Measurements from ENCODE around the gene IFRD2. TPM values are rescaled to one million over a fixed set of nuclear protein-coding genes. Genes with fewer than 3 reads are reported as not detected.

The IFRD2 gene
- total and polyA plus RNA-seq, 2 of the 13 experiments (the other 11 are each of a cell fraction or from before 2014, with no cell fraction given), result 32.8 to 96.1 TPM

- no peak for TF ChIP-seq KLF13 (CRISPR knock-in tag; IDR thresholded peaks at IDR 0.05)
- TF ChIP-seq ZEB1 (IDR thresholded peaks at IDR 0.05; ENCODE audit: insufficient replicate concordance, low read depth), result no peak
- peak; percentile 76 for TF ChIP-seq GABPB1 (CRISPR knock-in tag; IDR thresholded peaks at IDR 0.05)
- TF ChIP-seq JARID2 (CRISPR knock-in tag; IDR thresholded peaks at IDR 0.05; ENCODE audit: insufficient replicate concordance), result no peak
- no peak for TF ChIP-seq IRF1 (CRISPR knock-in tag; IDR thresholded peaks at IDR 0.05; ENCODE audit: low read depth)
- TF ChIP-seq FOXP4 (CRISPR knock-in tag; IDR thresholded peaks at IDR 0.05), result no peak
- TF ChIP-seq BCL3 (CRISPR knock-in tag; IDR thresholded peaks at IDR 0.05), result 0 out of 2 replicates have a peak, but pooled peaks have one; percentile 33
- no peak for TF ChIP-seq KLF12 (CRISPR knock-in tag; IDR thresholded peaks at IDR 0.05; ENCODE audit: borderline replicate concordance)
- no peak; the same call in 1 of the 2 replicates for TF ChIP-seq GPN1 (CRISPR knock-in tag; IDR thresholded peaks at IDR 0.05; ENCODE audit: borderline replicate concordance)
- no peak for TF ChIP-seq ZNF446 (CRISPR knock-in tag; IDR thresholded peaks at IDR 0.05)
- no peak for TF ChIP-seq ZNF12 (CRISPR knock-in tag; IDR thresholded peaks at IDR 0.05)
- TF ChIP-seq ATAD3A (CRISPR knock-in tag; IDR thresholded peaks at IDR 0.05), result no peak
- TF ChIP-seq ZNF761 (CRISPR knock-in tag; conservative IDR thresholded peaks at IDR 0.05), result no peak
- no peak for TF ChIP-seq ZKSCAN5 (CRISPR knock-in tag; IDR thresholded peaks at IDR 0.05)
- TF ChIP-seq ELK4 (CRISPR knock-in tag; IDR thresholded peaks at IDR 0.05; ENCODE audit: borderline replicate concordance), result no peak
- 0 out of 2 replicates have a peak, but pooled peaks have one; percentile 48 for TF ChIP-seq HBP1 (CRISPR knock-in tag; IDR thresholded peaks at IDR 0.05; ENCODE audit: low read depth)
- no peak for TF ChIP-seq DPF2 (CRISPR knock-in tag; IDR thresholded peaks at IDR 0.05; ENCODE audit: borderline replicate concordance, low read depth)
- no peak for TF ChIP-seq U2AF1 (optimal IDR thresholded peaks at IDR 0.05; ENCODE audit: low read depth, low read length)
- TF ChIP-seq SIX4 (CRISPR knock-in tag; IDR thresholded peaks at IDR 0.05), result peak; percentile 46; the same call in 1 of the 2 replicates
- 0 out of 2 replicates have a peak, but pooled peaks have one; percentile 42 for TF ChIP-seq MTERF4 (CRISPR knock-in tag; IDR thresholded peaks at IDR 0.05)
Measured at GRCh38 chr3:50272911-50273688, 19.1 kb downstream of the IFRD2 start (continued).

All from HepG2 (cell line).